CD4-positive, alpha-beta T cell treated with Interleukin-12 subunit alpha and Interleukin-12 subunit beta, for 1 hour (primary cell): ENCODE measurements around the gene TBX6.
A peak's percentile ranks its signal among the peaks of the same experiment; 100 is the strongest.
"Not testable (repeated sequence)": the region's sequence is repeated elsewhere in the genome, so short reads cannot be mapped to it uniquely, and the experiment has no call there.

Source experiments
- DNase-seq: peaks from one replicate; pipeline ENCODE4 v3.0.0-alpha.2; 2020

The TBX6 gene

GRCh38 chr16:30091474-30092372 lies at the start of gene TBX6:
Gene TBX6, minus strand, starts transcription at chr16:30091924. Its CDS starts 731 bp downstream, at chr16:30091193.
- DNase-seq, result peak; percentile 94

GRCh38 chr16:30139583-30140481 lies 48.1 kb upstream of the TBX6 start:
- DNase-seq, result no peak

- DNase-seq, result no peak
These were observed 46.2 kb upstream of the TBX6 start for GRCh38 chr16:30137897-30138296.

GRCh38 chr16:30136971-30137605 lies 45.4 kb upstream of the TBX6 start:
- no peak for DNase-seq

- no peak for DNase-seq
These were observed 40.9 kb upstream of the TBX6 start for GRCh38 chr16:30132591-30132990.

GRCh38 chr16:30131869-30132475 lies 40.2 kb upstream of the TBX6 start:
- DNase-seq, result no peak

GRCh38 chr16:30127993-30128392 lies 36.3 kb upstream of the TBX6 start:
- no peak for DNase-seq

GRCh38 chr16:30125690-30126089 lies 34.0 kb upstream of the TBX6 start:
- not testable (repeated sequence) for DNase-seq

GRCh38 chr16:30124985-30125379 lies 33.3 kb upstream of the TBX6 start:
- no peak for DNase-seq

GRCh38 chr16:30122604-30123160 lies 31.0 kb upstream of the TBX6 start:
- DNase-seq, result peak; percentile 14

- no peak for DNase-seq
These were observed 30.2 kb upstream of the TBX6 start for GRCh38 chr16:30121741-30122571.

- no peak for DNase-seq
These were observed 28.8 kb upstream of the TBX6 start for GRCh38 chr16:30120340-30121105.

GRCh38 chr16:30119428-30119827 lies 27.7 kb upstream of the TBX6 start:
- DNase-seq, result no peak

GRCh38 chr16:30117768-30118167 lies 26.0 kb upstream of the TBX6 start:
- no peak for DNase-seq

- no peak for DNase-seq
These were observed 24.8 kb upstream of the TBX6 start for GRCh38 chr16:30116291-30117207.

- peak; percentile 42 for DNase-seq
These were observed 23.5 kb upstream of the TBX6 start for GRCh38 chr16:30115238-30115637.

GRCh38 chr16:30114833-30115232 lies 23.1 kb upstream of the TBX6 start:
- DNase-seq, result not testable (repeated sequence)

GRCh38 chr16:30114411-30114810 lies 22.7 kb upstream of the TBX6 start:
- DNase-seq, result no peak

GRCh38 chr16:30113711-30114333 lies 22.1 kb upstream of the TBX6 start:
- no peak for DNase-seq
